PC-9 (cell line): ENCODE data around the gene DTNBP1. TPM values are rescaled to one million over a fixed set of nuclear protein-coding genes. Genes with fewer than 3 reads are reported as not detected.

ENCODE experiments used
- BruUV-seq: library from RNA; stranded (reverse); fragments of 400-500 nt; replicated peaks from 2 replicates; lab custom pipeline; 2021; lab: Mats Ljungman, UMichigan
- CTCF ChIA-PET: fragments of 300-600 bp; sonication (Branson Sonifier 250); formaldehyde crosslinking; loops from one replicate; lab custom pipeline; 2022; ENCODE audit warnings: antibody characterized with exemption; lab: Charles Lee
- POLR2A ChIA-PET: fragments of 300-600 bp; sonication (Branson Sonifier 250); formaldehyde crosslinking; loops from one replicate; lab custom pipeline; 2022; ENCODE audit warnings: antibody characterized with exemption; ENCODE audit not compliant: unreplicated experiment; lab: Charles Lee
- DNase-seq, 2 experiments: peaks; one replicate each; pipeline versions ENCODE4 v3.0.0 to v3.0.0-alpha.2; 2015 to 2022; ENCODE audit warnings: mixed read lengths in 1 of 2
- H2AFZ ChIP-seq: fragments of 200-600 bp; sonication (generic); 2 replicates; pipeline ENCODE4 v1.8.1; 2017; ENCODE audit warnings: antibody characterized with exemption
- H3F3A ChIP-seq: fragments of 200-600 bp; sonication (generic); 2 replicates; pipeline ENCODE4 v1.8.1; 2017; ENCODE audit warnings: antibody characterized with exemption, mild to moderate bottlenecking, low read depth; ENCODE audit not compliant: insufficient read depth
- H3K27ac ChIP-seq: fragments of 200-600 bp; sonication (generic); 2 replicates; pipeline ENCODE4 v1.6.1; 2016; ENCODE audit warnings: mixed run types
- H3K27me3 ChIP-seq: fragments of 200-600 bp; sonication (generic); 2 replicates; pipeline ENCODE4 v1.6.1; 2016; ENCODE audit warnings: low read depth, mixed run types; ENCODE audit not compliant: insufficient read depth
- H3K36me3 ChIP-seq: fragments of 200-600 bp; sonication (generic); 2 replicates; pipeline ENCODE4 v1.6.1; 2016; ENCODE audit warnings: low read depth, mixed run types
- H3K4me1 ChIP-seq: fragments of 200-600 bp; sonication (generic); replicated peaks from 2 replicates; pipeline ENCODE4 v1.6.1; 2016; ENCODE audit warnings: mixed run types; ENCODE audit not compliant: insufficient read depth
- H3K4me2 ChIP-seq: fragments of 200-600 bp; sonication (generic); 2 replicates; pipeline ENCODE4 v1.6.1; 2017; ENCODE audit warnings: mixed run types
- H3K4me3 ChIP-seq: fragments of 200-600 bp; sonication (generic); 2 replicates; pipeline ENCODE4 v1.6.1; 2016; ENCODE audit warnings: mixed run types
- H3K79me2 ChIP-seq: fragments of 200-600 bp; sonication (generic); 2 replicates; pipeline ENCODE4 v1.6.1; 2017; ENCODE audit warnings: low read depth, mixed run types
- H3K9me2 ChIP-seq: fragments of 200-600 bp; sonication (generic); 2 replicates; pipeline ENCODE4 v1.8.1; 2017; ENCODE audit warnings: mild to moderate bottlenecking; ENCODE audit not compliant: insufficient read depth
- H3K9me3 ChIP-seq: fragments of 200-600 bp; sonication (generic); 2 replicates; pipeline ENCODE4 v1.8.1; 2016; ENCODE audit warnings: low read depth; ENCODE audit not compliant: insufficient read depth
- H4K20me1 ChIP-seq: fragments of 200-600 bp; sonication (generic); 2 replicates; pipeline ENCODE4 v1.8.1; 2017; ENCODE audit not compliant: insufficient read depth
- EZH2 ChIP-seq: fragments of 200-600 bp; sonication (generic); IDR thresholded peaks from 2 replicates; pipeline ENCODE4 v1.8.0; 2017; ENCODE audit warnings: antibody characterized with exemption, low read depth
- intact Hi-C: fragments of 100-400 bp; cut with micrococcal nuclease; formaldehyde crosslinking; loops from one replicate; pipeline ENCODE4 v1.10.0; 2022; ENCODE audit not compliant: unreplicated experiment
- total RNA-seq: library from RNA; stranded (reverse); gene quantifications from 2 replicates; pipeline ENCODE4 v1.2.3, GENCODE V29; 2021
- TF ChIP-seq, protein P1 (sequence below): fragments of 200-600 bp; sonication (generic); conservative IDR thresholded peaks from 2 replicates; pipeline ENCODE4 v1.6.1; 2017; ENCODE audit warnings: mixed run types, antibody characterized with exemption, mild to moderate bottlenecking, moderate library complexity

The DTNBP1 gene
- total RNA-seq, 1 experiment from 2014 or later: 9.1 TPM

DNA sequence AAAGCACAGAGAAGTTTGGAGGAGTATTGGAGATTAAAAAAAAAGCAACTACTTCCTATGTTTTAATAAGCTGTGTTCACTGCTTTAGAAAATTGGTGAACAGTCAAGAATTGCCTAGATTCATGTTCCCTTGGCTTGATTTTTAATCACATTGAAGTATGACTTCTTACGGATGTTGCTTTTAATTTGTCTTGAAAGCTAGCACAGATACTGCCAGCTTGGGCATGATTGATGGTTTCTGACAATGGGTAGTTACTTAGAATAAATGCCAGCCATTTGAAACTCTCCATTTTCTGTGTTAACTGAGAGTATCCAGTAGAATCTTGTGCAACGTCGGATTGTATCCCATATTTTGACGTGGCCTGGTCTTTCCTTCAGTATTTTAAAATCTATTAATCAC lies 178.0 kb downstream of the DTNBP1 start:
- peaks cover 16% of the 10 kb centered on the region for H3K4me1 ChIP-seq
- no peak overlapping the region for H3K4me2 ChIP-seq
- H3K27ac ChIP-seq: no peak overlapping the region
- ChIA-PET CTCF (no interaction called here), POLR2A (no interaction called here)
- no peaks in the 10 kb centered on the region for H3K27me3 ChIP-seq
- H3K4me3 ChIP-seq: no peak overlapping the region
- no peaks in the 10 kb centered on the region for H3K9me3 ChIP-seq
- no peaks in the 10 kb centered on the region; the same call in 1 of the 2 replicates for H3K9me2 ChIP-seq
- H3K79me2 ChIP-seq: peaks cover 40% of the 10 kb centered on the region
- H3K36me3 ChIP-seq: no peaks in the 10 kb centered on the region
- 0 out of 2 replicates have a peak, but pooled peaks cover 4% of the 10 kb centered on the region for H3F3A ChIP-seq
- no peak for DNase-seq
- intact Hi-C loops: no loop called here
- H4K20me1 ChIP-seq: no peaks in the 10 kb centered on the region
- BruUV-seq: no TSS peak
- H2AFZ ChIP-seq: no peak overlapping the region
- no peak for TF ChIP-seq EZH2
- TF ChIP-seq, protein P1, sequence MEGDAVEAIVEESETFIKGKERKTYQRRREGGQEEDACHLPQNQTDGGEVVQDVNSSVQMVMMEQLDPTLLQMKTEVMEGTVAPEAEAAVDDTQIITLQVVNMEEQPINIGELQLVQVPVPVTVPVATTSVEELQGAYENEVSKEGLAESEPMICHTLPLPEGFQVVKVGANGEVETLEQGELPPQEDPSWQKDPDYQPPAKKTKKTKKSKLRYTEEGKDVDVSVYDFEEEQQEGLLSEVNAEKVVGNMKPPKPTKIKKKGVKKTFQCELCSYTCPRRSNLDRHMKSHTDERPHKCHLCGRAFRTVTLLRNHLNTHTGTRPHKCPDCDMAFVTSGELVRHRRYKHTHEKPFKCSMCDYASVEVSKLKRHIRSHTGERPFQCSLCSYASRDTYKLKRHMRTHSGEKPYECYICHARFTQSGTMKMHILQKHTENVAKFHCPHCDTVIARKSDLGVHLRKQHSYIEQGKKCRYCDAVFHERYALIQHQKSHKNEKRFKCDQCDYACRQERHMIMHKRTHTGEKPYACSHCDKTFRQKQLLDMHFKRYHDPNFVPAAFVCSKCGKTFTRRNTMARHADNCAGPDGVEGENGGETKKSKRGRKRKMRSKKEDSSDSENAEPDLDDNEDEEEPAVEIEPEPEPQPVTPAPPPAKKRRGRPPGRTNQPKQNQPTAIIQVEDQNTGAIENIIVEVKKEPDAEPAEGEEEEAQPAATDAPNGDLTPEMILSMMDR: no peak

DNA sequence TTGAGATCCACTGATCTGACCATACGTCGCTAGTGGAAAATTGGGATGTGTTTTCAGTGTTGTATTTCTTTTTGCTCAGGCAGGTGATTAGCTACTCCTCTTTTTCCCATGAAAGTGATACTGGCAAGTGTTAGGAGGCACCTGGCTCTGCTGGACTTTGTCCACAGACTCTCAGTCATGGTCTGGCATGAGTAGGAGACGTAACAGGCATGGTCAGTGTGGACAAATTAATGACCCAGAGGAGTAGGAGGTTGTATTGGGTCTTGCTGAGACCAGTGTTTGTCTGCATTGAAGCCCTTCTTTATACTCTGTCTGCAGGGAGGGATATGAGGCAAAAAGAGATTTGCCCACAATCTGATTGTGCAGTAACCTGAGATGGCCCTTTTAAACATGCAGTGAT lies 178.7 kb downstream of the DTNBP1 start:
- Histone ChIP-seq H2AFZ (no peak overlapping the region), H3K27ac (no peak overlapping the region), H3K4me2 (no peak overlapping the region), H3K9me3 (no peaks in the 10 kb centered on the region), H3K27me3 (no peaks in the 10 kb centered on the region), H3K4me3 (no peak overlapping the region), H3F3A (0 out of 2 replicates have a peak, but pooled peaks cover 4% of the 10 kb centered on the region), H4K20me1 (no peaks in the 10 kb centered on the region), H3K4me1 (peaks cover 16% of the 10 kb centered on the region), H3K9me2 (no peaks in the 10 kb centered on the region; the same call in 1 of the 2 replicates), H3K36me3 (no peaks in the 10 kb centered on the region), H3K79me2 (peaks cover 42% of the 10 kb centered on the region)
- POLR2A ChIA-PET: interaction anchor here (0.6 kb wide), 1 partner anchor 237 kb away, joined by 5 read pairs; no protein-coding TSS in a partner anchor
- DNase-seq: no peak
- CTCF ChIA-PET: no interaction called here
- no TSS peak for BruUV-seq
- intact Hi-C loops: no loop called here
- TF ChIP-seq, protein P1: no peak
- TF ChIP-seq EZH2: no peak

DNA sequence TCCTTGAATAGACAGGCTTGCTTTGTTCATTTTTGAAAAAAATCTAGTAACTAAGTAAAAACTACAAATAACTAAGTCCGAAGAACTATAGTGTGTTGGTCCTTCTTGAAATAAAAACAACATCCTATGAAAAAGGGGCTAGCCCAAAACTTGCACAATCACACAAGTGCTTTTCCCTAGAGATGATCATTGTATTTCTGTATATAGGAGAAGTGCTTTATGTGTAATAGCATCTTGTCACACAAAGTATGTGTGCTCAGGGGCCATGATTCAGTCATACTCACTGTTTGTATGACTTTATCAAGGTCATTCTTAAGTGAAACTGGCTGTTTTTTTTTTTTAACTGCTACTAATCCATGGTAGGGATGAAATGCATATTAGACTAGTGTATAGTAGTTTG lies 179.8 kb downstream of the DTNBP1 start:
- Histone ChIP-seq H3K4me1 (peaks cover 16% of the 10 kb centered on the region), H3K36me3 (no peaks in the 10 kb centered on the region), H3K9me2 (no peaks in the 10 kb centered on the region; the same call in 1 of the 2 replicates), H3K79me2 (peaks cover 47% of the 10 kb centered on the region), H3K9me3 (no peaks in the 10 kb centered on the region), H3K27me3 (no peaks in the 10 kb centered on the region), H2AFZ (no peak overlapping the region), H3K27ac (no peak overlapping the region), H4K20me1 (no peaks in the 10 kb centered on the region), H3K4me3 (no peak overlapping the region), H3F3A (peaks cover 4% of the 10 kb centered on the region; the same call in 1 of the 2 replicates), H3K4me2 (no peak overlapping the region)
- intact Hi-C loops: no loop called here
- POLR2A ChIA-PET: no interaction called here
- DNase-seq: no peak
- CTCF ChIA-PET: no interaction called here
- TF ChIP-seq EZH2: no peak
- TF ChIP-seq, protein P1: no peak
- no TSS peak for BruUV-seq
